Neural cell (in vitro differentiated cells): ENCODE results near the gene HACD3. TPM values are rescaled to one million over a fixed set of nuclear protein-coding genes. Genes with fewer than 3 reads are reported as not detected.

Source experiments
- H2AFZ ChIP-seq: fragments of 200-600, 300-800 bp; sonication (generic), shearing (Covaris generic); 2 replicates; pipeline ENCODE4 v1.6.0; 2014; ENCODE audit warnings: low read depth, mild to moderate bottlenecking, antibody characterized with exemption, low read length, moderate library complexity
- H3F3A ChIP-seq: fragments of 200-600 bp; shearing (Covaris generic); 2 replicates; pipeline ENCODE4 v1.6.1; 2016; ENCODE audit warnings: mild to moderate bottlenecking, moderate library complexity, mixed read lengths, antibody characterized with exemption, low read length; ENCODE audit not compliant: insufficient read depth, poor library complexity, severe bottlenecking
- H3K27ac ChIP-seq: fragments of 200-600, 300-800 bp; sonication (generic), shearing (Covaris generic); 2 replicates; pipeline ENCODE4 v1.5.1; 2014; ENCODE audit warnings: mild to moderate bottlenecking, low read length, moderate library complexity
- H3K27me3 ChIP-seq: fragments of 300-800, 200-600 bp; sonication (generic), shearing (Covaris generic); 2 replicates; pipeline ENCODE4 v1.6.0; 2014; ENCODE audit warnings: mild to moderate bottlenecking, low read depth, low read length, moderate library complexity; ENCODE audit not compliant: insufficient read depth
- H3K36me3 ChIP-seq: fragments of 300-800, 200-600 bp; sonication (generic), shearing (Covaris generic); 2 replicates; pipeline ENCODE4 v1.5.1; 2014; ENCODE audit warnings: mild to moderate bottlenecking, antibody characterized with exemption, low read length, moderate library complexity; ENCODE audit not compliant: insufficient read depth
- H3K4me2 ChIP-seq: fragments of 300-800, 200-600 bp; sonication (generic), shearing (Covaris generic); 2 replicates; pipeline ENCODE4 v1.6.0; 2014; ENCODE audit warnings: mild to moderate bottlenecking, low read length
- H3K4me3 ChIP-seq: fragments of 300-800, 200-600 bp; sonication (generic), shearing (Covaris generic); 2 replicates; pipeline ENCODE4 v1.5.1; 2014; ENCODE audit warnings: mild to moderate bottlenecking, low read length, moderate library complexity
- H3K79me2 ChIP-seq: fragments of 200-600 bp; shearing (Covaris generic); replicated peaks from 2 replicates; pipeline ENCODE4 v1.6.0; 2014; ENCODE audit warnings: mild to moderate bottlenecking, low read length, moderate library complexity; ENCODE audit not compliant: insufficient read depth
- H3K9ac ChIP-seq: fragments of 300-800, 200-600 bp; sonication (generic), shearing (Covaris generic); 2 replicates; pipeline ENCODE4 v1.6.1; 2016; ENCODE audit warnings: mild to moderate bottlenecking, low read length, mixed read lengths
- H3K9me2 ChIP-seq: fragments of 200-600 bp; shearing (Covaris generic); 2 replicates; pipeline ENCODE4 v1.6.1; 2016; ENCODE audit warnings: mild to moderate bottlenecking, low read length, mixed read lengths; ENCODE audit not compliant: insufficient read depth
- H3K9me3 ChIP-seq: fragments of 200-600, 300-800 bp; sonication (generic), shearing (Covaris generic); 2 replicates; pipeline ENCODE4 v1.6.1; 2016; ENCODE audit warnings: mild to moderate bottlenecking, mixed run types, low read length, moderate library complexity, mixed read lengths
- H4K20me1 ChIP-seq: fragments of 200-600 bp; shearing (Covaris generic); 2 replicates; pipeline ENCODE4 v1.6.1; 2016; ENCODE audit warnings: mild to moderate bottlenecking, mixed run types; ENCODE audit not compliant: insufficient read depth
- EP300 ChIP-seq: fragments of 450-650 bp; conservative IDR thresholded peaks from 2 replicates; pipeline ENCODE4 v1.6.1; 2014; ENCODE audit warnings: antibody characterized with exemption, mild to moderate bottlenecking, moderate library complexity; ENCODE audit not compliant: poor library complexity, severe bottlenecking
- EZH2 ChIP-seq: fragments of 200-600, 300-800 bp; shearing (Covaris generic), sonication (generic); IDR thresholded peaks from 2 replicates; pipeline ENCODE4 v1.6.1; 2014; ENCODE audit warnings: antibody characterized with exemption, low read length, borderline replicate concordance, mild to moderate bottlenecking; ENCODE audit not compliant: insufficient read depth, poor library complexity, severe bottlenecking
- MXI1 ChIP-seq: fragments of 450-650 bp; conservative IDR thresholded peaks from 2 replicates; pipeline ENCODE4 v1.6.1; 2014; ENCODE audit warnings: antibody characterized with exemption, mild to moderate bottlenecking; ENCODE audit not compliant: poor library complexity, severe bottlenecking
- POLR2AphosphoS5 ChIP-seq: IDR thresholded peaks from 2 replicates; pipeline ENCODE4 v1.6.1; 2012
- RAD21 ChIP-seq: fragments of 450-650 bp; conservative IDR thresholded peaks from 2 replicates; pipeline ENCODE4 v1.6.1; 2014; ENCODE audit warnings: antibody characterized with exemption, mild to moderate bottlenecking, moderate library complexity
- REST ChIP-seq: IDR thresholded peaks from 2 replicates; pipeline ENCODE4 v1.6.1; 2012; ENCODE audit warnings: borderline replicate concordance
- SMC3 ChIP-seq: fragments of 450-650 bp; conservative IDR thresholded peaks from 2 replicates; pipeline ENCODE4 v1.6.1; 2014; ENCODE audit warnings: antibody characterized with exemption, mild to moderate bottlenecking, moderate library complexity; ENCODE audit not compliant: poor library complexity
- TAF1 ChIP-seq: IDR thresholded peaks from 2 replicates; pipeline ENCODE4 v1.6.1; 2012; ENCODE audit warnings: low read depth
- polyA plus RNA-seq: library from polyadenylated mRNA; depleted of rRNA; stranded (reverse); fragments of >200 nt; gene quantifications from 2 replicates; pipeline ENCODE4 v1.2.3, GENCODE V29; 2014
- TF ChIP-seq, protein P1 (sequence below): fragments of 450-650 bp; IDR thresholded peaks from 2 replicates; pipeline ENCODE4 v1.5.1; 2014; ENCODE audit warnings: antibody characterized with exemption, mild to moderate bottlenecking, moderate library complexity; ENCODE audit not compliant: poor library complexity, severe bottlenecking

The HACD3 gene
- polyA plus RNA-seq, 1 donor from 2014 or later = 177 TPM

- Histone ChIP-seq H4K20me1 (no peaks in the 10 kb centered on the region), H3F3A (no peaks in the 10 kb centered on the region), H2AFZ (no peak overlapping the region), H3K4me2 (no peak overlapping the region), H3K9ac (no peak overlapping the region), H3K9me2 (no peaks in the 10 kb centered on the region), H3K27ac (no peak overlapping the region), H3K4me3 (no peak overlapping the region), H3K79me2 (no peaks in the 10 kb centered on the region), H3K36me3 (peaks cover 13% of the 10 kb centered on the region), H3K9me3 (no peaks in the 10 kb centered on the region), H3K27me3 (no peaks in the 10 kb centered on the region)
- TF ChIP-seq EP300 (no peak), TAF1 (no peak), MXI1 (no peak), EZH2 (no peak), RAD21 (no peak), REST (no peak), SMC3 (no peak), POLR2AphosphoS5 (no peak)
- TF ChIP-seq, protein P1, sequence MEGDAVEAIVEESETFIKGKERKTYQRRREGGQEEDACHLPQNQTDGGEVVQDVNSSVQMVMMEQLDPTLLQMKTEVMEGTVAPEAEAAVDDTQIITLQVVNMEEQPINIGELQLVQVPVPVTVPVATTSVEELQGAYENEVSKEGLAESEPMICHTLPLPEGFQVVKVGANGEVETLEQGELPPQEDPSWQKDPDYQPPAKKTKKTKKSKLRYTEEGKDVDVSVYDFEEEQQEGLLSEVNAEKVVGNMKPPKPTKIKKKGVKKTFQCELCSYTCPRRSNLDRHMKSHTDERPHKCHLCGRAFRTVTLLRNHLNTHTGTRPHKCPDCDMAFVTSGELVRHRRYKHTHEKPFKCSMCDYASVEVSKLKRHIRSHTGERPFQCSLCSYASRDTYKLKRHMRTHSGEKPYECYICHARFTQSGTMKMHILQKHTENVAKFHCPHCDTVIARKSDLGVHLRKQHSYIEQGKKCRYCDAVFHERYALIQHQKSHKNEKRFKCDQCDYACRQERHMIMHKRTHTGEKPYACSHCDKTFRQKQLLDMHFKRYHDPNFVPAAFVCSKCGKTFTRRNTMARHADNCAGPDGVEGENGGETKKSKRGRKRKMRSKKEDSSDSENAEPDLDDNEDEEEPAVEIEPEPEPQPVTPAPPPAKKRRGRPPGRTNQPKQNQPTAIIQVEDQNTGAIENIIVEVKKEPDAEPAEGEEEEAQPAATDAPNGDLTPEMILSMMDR = no peak
Measured at GRCh38 chr15:65583701-65584100, 53.4 kb downstream of the HACD3 start.

DNA sequence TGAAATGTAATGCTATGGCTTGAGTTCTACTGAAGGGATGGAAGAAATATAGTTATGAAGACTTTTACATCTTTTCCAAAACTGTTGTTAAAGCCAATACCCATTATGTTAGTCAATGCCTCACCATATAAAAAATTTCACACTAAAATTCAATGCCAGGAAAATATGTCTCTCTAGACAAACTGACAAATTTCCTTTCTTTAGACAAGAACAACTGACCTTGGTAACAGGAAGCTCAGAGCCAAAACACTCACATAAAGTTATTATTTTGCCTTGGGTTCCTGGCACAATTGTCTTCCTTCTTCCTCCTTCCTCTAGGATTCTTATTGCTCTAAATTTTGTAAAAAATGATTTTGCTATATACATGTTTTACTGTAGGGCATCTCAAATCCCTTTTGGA lies 54.0 kb downstream of the HACD3 start:
- Histone ChIP-seq H3K36me3 (peaks cover 8% of the 10 kb centered on the region), H3K4me2 (no peak overlapping the region), H3F3A (no peaks in the 10 kb centered on the region), H3K9ac (no peak overlapping the region), H3K79me2 (no peaks in the 10 kb centered on the region), H3K27ac (no peak overlapping the region), H3K9me2 (no peaks in the 10 kb centered on the region), H3K4me3 (no peak overlapping the region), H3K27me3 (no peaks in the 10 kb centered on the region), H3K9me3 (no peaks in the 10 kb centered on the region), H2AFZ (no peak overlapping the region), H4K20me1 (no peaks in the 10 kb centered on the region)
- TF ChIP-seq SMC3 = no peak
- TF ChIP-seq EZH2 = no peak
- TF ChIP-seq, protein P1 = no peak
- TF ChIP-seq MXI1 = no peak
- no peak for TF ChIP-seq REST
- TF ChIP-seq RAD21 = no peak
- no peak for TF ChIP-seq TAF1
- TF ChIP-seq POLR2AphosphoS5 = no peak
- TF ChIP-seq EP300 = no peak
